ENCODE data around the gene CRAMP1. TPM values are rescaled to one million over a fixed set of nuclear protein-coding genes. Genes with fewer than 3 reads are reported as not detected.

Gene CRAMP1
- total RNA-seq, 1 experiment from 2014 or later, result 22.9 TPM

DNA sequence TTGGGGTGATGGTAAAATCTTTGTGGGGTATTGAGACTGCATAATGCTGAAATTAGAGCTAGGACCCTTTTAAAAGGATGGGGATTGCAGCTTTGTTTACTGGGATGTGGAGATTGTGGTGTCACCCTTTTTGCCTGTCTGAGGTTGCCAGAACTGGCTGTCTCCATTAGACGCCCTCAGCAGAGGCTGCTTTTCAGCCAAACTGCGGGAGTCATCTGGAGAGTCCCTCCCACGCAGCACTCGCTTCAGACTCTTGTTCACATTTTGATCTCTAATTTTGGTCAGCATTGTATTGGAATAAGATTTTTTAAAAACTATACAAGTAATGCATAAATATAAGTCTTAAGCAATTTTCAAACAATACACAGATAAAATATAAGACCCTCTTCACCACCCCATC is 38.0 kb downstream of the CRAMP1 start:
- Histone ChIP-seq H3K4me2 (ENCODE audit: low read length) (no peak overlapping the region), H3K36me3 (ENCODE audit: control insufficient read depth in 1 of 2, insufficient read depth in 2 of 2, low read length in 2 of 2) (peaks cover 11 to 25% of the 10 kb centered on the region in 2 experiments; a peak in 3 of 4 replicates), H3K9me3 (ENCODE audit: control insufficient read depth in 1 of 2, insufficient read depth in 1 of 2, low read depth in 1 of 2, low read length in 2 of 2) (no peaks in the 10 kb centered on the region), H3K4me1 (ENCODE audit: control insufficient read depth in 1 of 2, insufficient read depth in 2 of 2, low read length in 2 of 2) (peaks cover 7 to 12% of the 10 kb centered on the region in 2 experiments), H3K79me2 (ENCODE audit: insufficient read depth, low read length) (peaks cover 11% of the 10 kb centered on the region; the same call in 1 of the 2 replicates), H2AFZ (ENCODE audit: low read depth, low read length, poor library complexity, severe bottlenecking) (no peak overlapping the region), H3K4me3 (replicated peaks in 1 of 2; ENCODE audit: low read depth in 1 of 2, low read length in 2 of 2) (no peak overlapping the region), H3K9me2 (ENCODE audit: insufficient read depth) (no peaks in the 10 kb centered on the region), H3K27ac (ENCODE audit: low read depth, low read length) (no peak overlapping the region), H4K20me1 (ENCODE audit: insufficient read depth) (no peaks in the 10 kb centered on the region; the same call in 1 of the 2 replicates), H3K27me3 (ENCODE audit: insufficient read depth, low read length) (no peaks in the 10 kb centered on the region), H3K9ac (ENCODE audit: low read length) (no peak overlapping the region)
- ATAC-seq, result no peak
- intact Hi-C loops (cut with micrococcal nuclease), result no loop called here
- no peak for TF ChIP-seq SRF (IDR thresholded peaks at IDR 0.05; ENCODE audit: low read depth)
- TF ChIP-seq, protein P1, sequence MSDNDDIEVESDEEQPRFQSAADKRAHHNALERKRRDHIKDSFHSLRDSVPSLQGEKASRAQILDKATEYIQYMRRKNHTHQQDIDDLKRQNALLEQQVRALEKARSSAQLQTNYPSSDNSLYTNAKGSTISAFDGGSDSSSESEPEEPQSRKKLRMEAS (IDR thresholded peaks at IDR 0.05), result no peak
- TF ChIP-seq SP1 (IDR thresholded peaks at IDR 0.05; ENCODE audit: low read depth), result no peak
- CTCF ChIA-PET, result no interaction called here
- DNase-seq (ENCODE audit: low read depth, low spot score), result no peak
- POLR2A ChIA-PET, result interaction anchor here (0.5 kb wide), 1 partner anchor 56 kb away, joined by 3 read pairs; the partner anchor contains the start of gene MAPK8IP3
- no TSS peak for BruUV-seq (replicated peaks)
- RAD21 ChIA-PET (ENCODE audit: low non-redundant PET in 1 of 2, low total read pairs in 2 of 2, uncharacterized antibody in 2 of 2, unreplicated experiment in 2 of 2), result no interaction called here

DNA sequence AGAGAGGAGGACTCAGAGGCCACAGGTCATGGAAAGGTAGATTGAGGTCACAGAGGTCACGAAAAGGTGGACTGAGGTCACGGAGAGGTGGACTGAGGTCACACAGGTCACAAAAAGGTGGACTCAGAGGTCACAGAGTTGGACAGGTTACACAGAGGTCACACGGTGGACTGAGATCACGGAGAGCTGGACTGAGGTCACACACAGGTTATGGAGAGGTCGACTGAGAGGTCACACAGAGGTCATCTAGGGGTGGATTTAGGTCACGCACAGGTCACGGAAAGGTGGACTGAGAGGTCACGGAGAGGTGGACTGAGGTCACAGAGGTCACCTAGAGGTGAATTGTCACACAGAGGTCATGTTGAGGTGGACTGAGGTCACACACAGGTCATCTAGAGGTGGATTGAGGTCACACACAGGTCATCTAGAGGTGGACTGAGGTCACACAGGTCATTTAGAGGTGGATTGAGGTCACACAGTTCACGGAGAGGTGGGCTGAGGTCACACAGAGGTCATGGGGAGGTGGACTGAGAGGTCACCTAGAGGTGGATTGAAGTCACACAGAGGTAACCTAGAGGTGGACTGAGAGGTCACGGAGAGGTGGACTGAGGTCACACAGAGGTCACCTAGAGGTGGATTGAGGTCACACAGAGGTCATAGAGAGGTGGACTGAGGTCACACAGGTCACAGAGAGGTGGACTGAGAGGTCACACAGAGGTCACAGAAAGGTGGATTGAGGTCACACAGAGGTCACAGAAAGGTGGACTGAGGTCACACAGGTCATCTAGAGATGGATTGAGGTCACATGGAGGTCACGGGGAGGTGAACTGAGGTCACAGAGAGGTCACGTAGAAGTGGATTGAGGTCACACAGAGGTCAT is 39.2 kb downstream of the CRAMP1 start:
- no peak for TF ChIP-seq YY1 (IDR thresholded peaks at IDR 0.05; ENCODE audit: extremely low read depth, insufficient replicate concordance, low read depth, low read length)
- TF ChIP-seq SP1 (IDR thresholded peaks at IDR 0.05; ENCODE audit: low read depth), result no peak
- no peak for TF ChIP-seq FOSL1 (IDR thresholded peaks at IDR 0.05; ENCODE audit: low read depth)
- TF ChIP-seq RAD21 (IDR thresholded peaks at IDR 0.05; ENCODE audit: low read depth), result no peak
- TF ChIP-seq POLR2A (IDR thresholded peaks at IDR 0.05; ENCODE audit: borderline replicate concordance, extremely low read depth, insufficient read depth, insufficient read length), result no peak
- no peak for TF ChIP-seq ZFX (IDR thresholded peaks at IDR 0.05)
- no peak for TF ChIP-seq CEBPB (IDR thresholded peaks at IDR 0.05; ENCODE audit: low read depth)
- no peak for TF ChIP-seq EZH2 (IDR thresholded peaks at IDR 0.05)
- TF ChIP-seq POLR2AphosphoS5 (IDR thresholded peaks at IDR 0.05; ENCODE audit: low read depth, low read length), result no peak
- TF ChIP-seq, protein P1 (IDR thresholded peaks at IDR 0.05), result no peak
- Histone ChIP-seq H3K9ac (ENCODE audit: low read length) (no peak overlapping the region), H4K20me1 (ENCODE audit: insufficient read depth) (no peaks in the 10 kb centered on the region; the same call in 1 of the 2 replicates), H3K79me2 (ENCODE audit: insufficient read depth, low read length) (peaks cover 11% of the 10 kb centered on the region; the same call in 1 of the 2 replicates), H3K27me3 (ENCODE audit: insufficient read depth, low read length) (no peaks in the 10 kb centered on the region), H2AFZ (ENCODE audit: low read depth, low read length, poor library complexity, severe bottlenecking) (no peak overlapping the region), H3K9me3 (ENCODE audit: control insufficient read depth in 1 of 2, insufficient read depth in 1 of 2, low read depth in 1 of 2, low read length in 2 of 2) (no peaks in the 10 kb centered on the region), H3K27ac (ENCODE audit: low read depth, low read length) (no peak overlapping the region), H3K4me2 (ENCODE audit: low read length) (no peak overlapping the region), H3K4me1 (ENCODE audit: control insufficient read depth in 1 of 2, insufficient read depth in 2 of 2, low read length in 2 of 2) (peaks cover 1 to 2% of the 10 kb centered on the region in 2 experiments; a peak in 3 of 4 replicates), H3K4me3 (replicated peaks in 1 of 2; ENCODE audit: low read depth in 1 of 2, low read length in 2 of 2) (no peak overlapping the region), H3K36me3 (ENCODE audit: control insufficient read depth in 1 of 2, insufficient read depth in 2 of 2, low read length in 2 of 2) (peaks cover 8 to 29% of the 10 kb centered on the region in 2 experiments; a peak in 3 of 4 replicates), H3K9me2 (ENCODE audit: insufficient read depth) (no peaks in the 10 kb centered on the region)
- ATAC-seq, result peak; percentile 51
- intact Hi-C loops (cut with micrococcal nuclease), result no loop called here
- CTCF ChIA-PET, result no interaction called here
- BruUV-seq (replicated peaks), result no TSS peak
- no peak for DNase-seq (ENCODE audit: low read depth, low spot score)
- RAD21 ChIA-PET (ENCODE audit: low non-redundant PET in 1 of 2, low total read pairs in 2 of 2, uncharacterized antibody in 2 of 2, unreplicated experiment in 2 of 2), result no interaction called here
- POLR2A ChIA-PET, result no interaction called here
